HL-60 (cell line): Measurements from ENCODE around the gene RCOR3.

Source experiments
- DNase-seq, 2 experiments: peaks; one replicate each; pipeline ENCODE4 v3.0.0-alpha.2; 2010 to 2020; ENCODE audit warnings: low read depth in 1 of 2, low spot score in 1 of 2
- H3K27ac ChIP-seq: fragments of 250-450 bp; sonication (Bioruptor Pico); replicated peaks from 2 replicates; pipeline ENCODE4 v1.5.1; 2020; ENCODE audit warnings: mild to moderate bottlenecking, moderate library complexity
- H3K27me3 ChIP-seq: fragments of 250-450 bp; sonication (Bioruptor Pico); 2 replicates; pipeline ENCODE4 v1.5.1; 2021; ENCODE audit warnings: mild to moderate bottlenecking, moderate library complexity; ENCODE audit not compliant: insufficient read depth, poor library complexity, severe bottlenecking
- H3K4me3 ChIP-seq: replicated peaks from 2 replicates; pipeline ENCODE4 v1.5.1; 2011; ENCODE audit warnings: mild to moderate bottlenecking, control low read depth, low read length; ENCODE audit not compliant: insufficient read depth
- CTCF ChIP-seq: IDR thresholded peaks from one replicate; pipeline ENCODE4 v1.5.1; 2011; ENCODE audit warnings: low read length, control low read depth, inconsistent platforms; ENCODE audit not compliant: insufficient read depth
- GABPA ChIP-seq: IDR thresholded peaks from 2 replicates; pipeline ENCODE4 v1.6.1; 2012; ENCODE audit warnings: low read depth
- POLR2AphosphoS5 ChIP-seq: IDR thresholded peaks from 2 replicates; pipeline ENCODE4 v1.6.1; 2012; ENCODE audit warnings: low read depth
- REST ChIP-seq: IDR thresholded peaks from 2 replicates; pipeline ENCODE4 v1.6.1; 2012; ENCODE audit warnings: low read depth; ENCODE audit not compliant: insufficient replicate concordance
- SPI1 ChIP-seq: IDR thresholded peaks from 2 replicates; pipeline ENCODE4 v1.6.1; 2012; ENCODE audit warnings: low read depth, mild to moderate bottlenecking, borderline replicate concordance

RCOR3 gene

GRCh38 chr1:211287218-211287617 is 28.1 kb downstream of the RCOR3 start:
- Histone ChIP-seq H3K27ac (no peak overlapping the region), H3K4me3 (no peak overlapping the region)
- TF ChIP-seq CTCF (no peak), SPI1 (peak; percentile 11; the same call in 1 of the 2 replicates), REST (no peak), GABPA (no peak), POLR2AphosphoS5 (no peak)

GRCh38 chr1:211292411-211292810 is 33.2 kb downstream of the RCOR3 start:
- no peak for DNase-seq
- H3K27me3 ChIP-seq = no peaks in the 10 kb centered on the region
- no peak overlapping the region for H3K4me3 ChIP-seq
- TF ChIP-seq REST (no peak), GABPA (no peak), POLR2AphosphoS5 (no peak), CTCF (no peak), SPI1 (no peak)
- H3K27ac ChIP-seq = no peak overlapping the region

More at GRCh38 chr1:211287218-211287617, 28.1 kb downstream of the RCOR3 start:
- H3K27me3 ChIP-seq = no peaks in the 10 kb centered on the region
- no peak for DNase-seq

- DNase-seq = no peak
- no peak for TF ChIP-seq GABPA
- Histone ChIP-seq H3K27me3 (no peaks in the 10 kb centered on the region), H3K27ac (no peak overlapping the region), H3K4me3 (no peak overlapping the region)
These were observed 37.2 kb downstream of the RCOR3 start for GRCh38 chr1:211296396-211296795.

- Histone ChIP-seq H3K4me3 (no peak overlapping the region), H3K27me3 (no peaks in the 10 kb centered on the region), H3K27ac (no peak overlapping the region)
- DNase-seq = no peak
- TF ChIP-seq CTCF (no peak), POLR2AphosphoS5 (no peak), GABPA (no peak), SPI1 (no peak), REST (no peak)
These were observed 45.9 kb downstream of the RCOR3 start for GRCh38 chr1:211305044-211305443.
